Measurements from ENCODE around the gene RTN4RL2.
A peak's percentile ranks its signal among the peaks of the same experiment; 100 is the strongest.

RTN4RL2 gene

GRCh38 chr11:57500515-57500914 is 40.2 kb downstream of the RTN4RL2 start:
- DNase-seq (ENCODE audit: low read depth) = no peak

- no peak for DNase-seq (ENCODE audit: low read depth)
Observed at GRCh38 chr11:57500926-57501325, 40.6 kb downstream of the RTN4RL2 start.

- DNase-seq (ENCODE audit: low read depth) = peak; percentile 15
Observed at GRCh38 chr11:57501953-57502352, 41.6 kb downstream of the RTN4RL2 start.

GRCh38 chr11:57502376-57502775 is 42.0 kb downstream of the RTN4RL2 start:
- no peak for DNase-seq (ENCODE audit: low read depth)

- DNase-seq (ENCODE audit: low read depth) = no peak
Observed at GRCh38 chr11:57502870-57503269, 42.5 kb downstream of the RTN4RL2 start.

- DNase-seq (ENCODE audit: low read depth) = no peak
Observed at GRCh38 chr11:57504511-57504910, 44.2 kb downstream of the RTN4RL2 start.

- no peak for DNase-seq (ENCODE audit: low read depth)
Observed at GRCh38 chr11:57506522-57506921, 46.2 kb downstream of the RTN4RL2 start.

- DNase-seq (ENCODE audit: low read depth) = no peak
Observed at GRCh38 chr11:57508341-57509170, 48.2 kb downstream of the RTN4RL2 start.

GRCh38 chr11:57511741-57512430 is 51.6 kb downstream of the RTN4RL2 start:
- no peak for DNase-seq (ENCODE audit: low read depth)

- DNase-seq (ENCODE audit: low read depth) = no peak
Observed at GRCh38 chr11:57512646-57513451, 52.5 kb downstream of the RTN4RL2 start.

GRCh38 chr11:57513452-57513795 is 53.1 kb downstream of the RTN4RL2 start:
- DNase-seq (ENCODE audit: low read depth) = no peak

- peak; percentile 38 for DNase-seq (ENCODE audit: low read depth)
Observed at GRCh38 chr11:57513911-57514537, 53.7 kb downstream of the RTN4RL2 start.

- DNase-seq (ENCODE audit: low read depth) = peak; percentile 36
Observed at GRCh38 chr11:57514538-57515331, 54.4 kb downstream of the RTN4RL2 start.

GRCh38 chr11:57515332-57516060 is 55.2 kb downstream of the RTN4RL2 start, which contains the start of gene SLC43A1:
Gene SLC43A1, minus strand, starts transcription at chr11:57515702. Its CDS starts 1,591 bp downstream, at chr11:57514111.
- peak; percentile 68 for DNase-seq (ENCODE audit: low read depth)

- no peak for DNase-seq (ENCODE audit: low read depth)
Observed at GRCh38 chr11:57516061-57516443, 55.7 kb downstream of the RTN4RL2 start.

GRCh38 chr11:57521116-57521515 is 60.8 kb downstream of the RTN4RL2 start:
- DNase-seq (ENCODE audit: low read depth) = no peak

GRCh38 chr11:57523419-57523818 is 63.1 kb downstream of the RTN4RL2 start:
- no peak for DNase-seq (ENCODE audit: low read depth)
